HL-60 (cell line): ENCODE data around the gene RUNX2.

Source experiments
- CTCF ChIP-seq: IDR thresholded peaks from one replicate; pipeline ENCODE4 v1.5.1; 2011; ENCODE audit warnings: low read length, control low read depth, inconsistent platforms; ENCODE audit not compliant: insufficient read depth
- GABPA ChIP-seq: IDR thresholded peaks from 2 replicates; pipeline ENCODE4 v1.6.1; 2012; ENCODE audit warnings: low read depth
- POLR2AphosphoS5 ChIP-seq: IDR thresholded peaks from 2 replicates; pipeline ENCODE4 v1.6.1; 2012; ENCODE audit warnings: low read depth
- REST ChIP-seq: IDR thresholded peaks from 2 replicates; pipeline ENCODE4 v1.6.1; 2012; ENCODE audit warnings: low read depth; ENCODE audit not compliant: insufficient replicate concordance
- SPI1 ChIP-seq: IDR thresholded peaks from 2 replicates; pipeline ENCODE4 v1.6.1; 2012; ENCODE audit warnings: low read depth, mild to moderate bottlenecking, borderline replicate concordance

- TF ChIP-seq CTCF (no peak), POLR2AphosphoS5 (no peak), REST (no peak), GABPA (no peak), SPI1 (no peak)
Measured at GRCh38 chr6:45577836-45578504, 249.8 kb downstream of the RUNX2 start.
